HEK293 (cell line): Measurements from ENCODE around the gene EDEM2.
A peak's percentile ranks its signal among the peaks of the same experiment; 100 is the strongest.

Experiments used
- EGR2 ChIP-seq: fragments of 450-650 bp; formaldehyde crosslinking; IDR thresholded peaks from 2 replicates; pipeline ENCODE4 v1.5.1; 2016; ENCODE audit warnings: low read depth, missing biosample characterization, missing genetic modification characterization
- HIC1 ChIP-seq: fragments of 450-650 bp; formaldehyde crosslinking; IDR thresholded peaks from 2 replicates; pipeline ENCODE4 v1.5.1; 2016; ENCODE audit warnings: missing biosample characterization, missing genetic modification characterization
- KLF10 ChIP-seq: fragments of 450-650 bp; IDR thresholded peaks from 2 replicates; pipeline ENCODE4 v1.5.1; 2018; ENCODE audit warnings: missing biosample characterization, mild to moderate bottlenecking, missing genetic modification characterization
- KLF9 ChIP-seq: fragments of 450-650 bp; formaldehyde crosslinking; IDR thresholded peaks from 2 replicates; pipeline ENCODE4 v1.5.1; 2016; ENCODE audit warnings: missing biosample characterization, missing genetic modification characterization, low read depth
- PBX3 ChIP-seq: sonication (generic); formaldehyde crosslinking; IDR thresholded peaks from 2 replicates; pipeline ENCODE4 v1.8.1; 2022; ENCODE audit warnings: mild to moderate bottlenecking, moderate library complexity, missing genetic modification reagents
- PRDM10 ChIP-seq: fragments of 450-650 bp; formaldehyde crosslinking; IDR thresholded peaks from 2 replicates; pipeline ENCODE4 v1.5.1; 2016; ENCODE audit warnings: missing biosample characterization, missing genetic modification characterization
- REST ChIP-seq: fragments of 450-650 bp; formaldehyde crosslinking; IDR thresholded peaks from 2 replicates; pipeline ENCODE4 v1.5.1; 2016; ENCODE audit warnings: missing biosample characterization, missing genetic modification characterization
- TSHZ1 ChIP-seq: fragments of 450-650 bp; formaldehyde crosslinking; IDR thresholded peaks from 2 replicates; pipeline ENCODE4 v1.5.1; 2016; ENCODE audit warnings: missing biosample characterization, missing genetic modification characterization, borderline replicate concordance
- ZBTB6 ChIP-seq: fragments of 450-650 bp; formaldehyde crosslinking; IDR thresholded peaks from 2 replicates; pipeline ENCODE4 v1.5.1; 2017; ENCODE audit warnings: missing biosample characterization, missing genetic modification characterization
- ZNF26 ChIP-seq: fragments of 450-650 bp; formaldehyde crosslinking; IDR thresholded peaks from 2 replicates; pipeline ENCODE4 v1.5.1; 2016; ENCODE audit warnings: missing biosample characterization, missing genetic modification characterization
- ZNF639 ChIP-seq: fragments of 450-650 bp; formaldehyde crosslinking; IDR thresholded peaks from 2 replicates; pipeline ENCODE4 v1.5.1; 2016; ENCODE audit warnings: missing biosample characterization, missing genetic modification characterization
- ZNF692 ChIP-seq: fragments of 450-650 bp; formaldehyde crosslinking; IDR thresholded peaks from 2 replicates; pipeline ENCODE4 v1.5.1; 2016; ENCODE audit warnings: missing biosample characterization, missing genetic modification characterization
- ZNF704 ChIP-seq: fragments of 450-650 bp; formaldehyde crosslinking; IDR thresholded peaks from 2 replicates; pipeline ENCODE4 v1.5.1; 2016; ENCODE audit warnings: missing biosample characterization, missing genetic modification characterization
- ZXDB ChIP-seq: fragments of 450-650 bp; formaldehyde crosslinking; IDR thresholded peaks from 2 replicates; pipeline ENCODE4 v1.5.1; 2016; ENCODE audit warnings: missing biosample characterization, missing genetic modification characterization

EDEM2 gene

GRCh38 chr20:35146920-35147574 lies at the start of gene EDEM2 (continued):
- TF ChIP-seq ZNF692 = no peak
- peak; percentile 53; the same call in 1 of the 2 replicates for TF ChIP-seq PRDM10 (tag by site-specific recombination)
- TF ChIP-seq ZBTB6 = peak; percentile 82
- TF ChIP-seq ZNF639 (tag by site-specific recombination) = 0 out of 2 replicates have a peak, but pooled peaks have one; percentile 16
- TF ChIP-seq TSHZ1 (tag by site-specific recombination) = 0 out of 2 replicates have a peak, but pooled peaks have one; percentile 8
- 0 out of 2 replicates have a peak, but pooled peaks have one; percentile 50 for TF ChIP-seq PBX3
- TF ChIP-seq ZXDB = peak; percentile 89
- TF ChIP-seq EGR2 = peak; percentile 71
- TF ChIP-seq REST (tag by site-specific recombination) = no peak
- no peak for TF ChIP-seq ZNF26 (tag by site-specific recombination)
- TF ChIP-seq ZNF704 (tag by site-specific recombination) = no peak
- peak; percentile 72 for TF ChIP-seq KLF9 (tag by site-specific recombination)
- no peak for TF ChIP-seq HIC1
- TF ChIP-seq KLF10 (tag by site-specific recombination) = 0 out of 2 replicates have a peak, but pooled peaks have one; percentile 17
